OCI-LY1 (cell line): ENCODE results near the gene PCGF3.
"Not testable (repeated sequence)": the region's sequence is repeated elsewhere in the genome, so short reads cannot be mapped to it uniquely, and the experiment has no call there.

Experiments
- H2AFZ ChIP-seq: fragments of 200-600 bp; sonication (generic), shearing (Covaris generic); 2 replicates; pipeline ENCODE4 v1.6.0; 2014; ENCODE audit warnings: antibody characterized with exemption, mild to moderate bottlenecking, low read length
- H3F3A ChIP-seq: fragments of 200-600 bp; sonication (generic), shearing (Covaris generic); 2 replicates; pipeline ENCODE4 v1.6.0; 2014; ENCODE audit warnings: mild to moderate bottlenecking, antibody characterized with exemption, low read length, moderate library complexity; ENCODE audit not compliant: insufficient read depth
- H3K27ac ChIP-seq: fragments of 200-600 bp; sonication (generic); 2 replicates; pipeline ENCODE4 v1.5.1; 2014; ENCODE audit warnings: low read length, mixed run types, mild to moderate bottlenecking, low read depth; ENCODE audit not compliant: poor library complexity, severe bottlenecking
- H3K27me3 ChIP-seq: fragments of 200-600 bp; sonication (generic); 2 replicates; pipeline ENCODE4 v1.6.0; 2014; ENCODE audit warnings: antibody characterized with exemption, mild to moderate bottlenecking, low read length, moderate library complexity; ENCODE audit not compliant: insufficient read depth
- H3K36me3 ChIP-seq: fragments of 200-600 bp; sonication (generic); 2 replicates; pipeline ENCODE4 v1.6.1; 2014; ENCODE audit warnings: mild to moderate bottlenecking, antibody characterized with exemption, low read length, moderate library complexity, mixed read lengths; ENCODE audit not compliant: insufficient read depth
- H3K4me1 ChIP-seq: fragments of 200-600 bp; sonication (generic); 2 replicates; pipeline ENCODE4 v1.5.1; 2014; ENCODE audit warnings: mild to moderate bottlenecking, low read length, moderate library complexity; ENCODE audit not compliant: insufficient read depth, severe bottlenecking
- H3K4me2 ChIP-seq: fragments of 200-600 bp; sonication (generic), shearing (Covaris generic); 2 replicates; pipeline ENCODE4 v1.6.1; 2014; ENCODE audit warnings: low read length
- H3K4me3 ChIP-seq: fragments of 200-600 bp; sonication (generic); 2 replicates; pipeline ENCODE4 v1.5.1; 2014; ENCODE audit warnings: low read length, low read depth, mild to moderate bottlenecking, mixed read lengths; ENCODE audit not compliant: poor library complexity, severe bottlenecking
- H3K79me2 ChIP-seq: fragments of 200-600 bp; shearing (Covaris generic); 2 replicates; pipeline ENCODE4 v1.6.1; 2016; ENCODE audit warnings: mixed run types, low read length, mixed read lengths; ENCODE audit not compliant: insufficient read depth
- H3K9ac ChIP-seq: fragments of 200-600 bp; sonication (generic), shearing (Covaris generic); 2 replicates; pipeline ENCODE4 v1.6.1; 2014; ENCODE audit warnings: mild to moderate bottlenecking, low read length, mixed read lengths
- H3K9me2 ChIP-seq: fragments of 200-600 bp; sonication (generic), shearing (Covaris generic); 2 replicates; pipeline ENCODE4 v1.6.1; 2014; ENCODE audit warnings: low read depth, mild to moderate bottlenecking, low read length, mixed read lengths
- H3K9me3 ChIP-seq: fragments of 200-600 bp; shearing (Covaris generic); 2 replicates; pipeline ENCODE4 v1.6.1; 2014; ENCODE audit warnings: low read length, mixed read lengths
- H4K20me1 ChIP-seq: fragments of 200-600 bp; sonication (generic), shearing (Covaris generic); 2 replicates; pipeline ENCODE4 v1.6.0; 2016; ENCODE audit warnings: mild to moderate bottlenecking, low read length; ENCODE audit not compliant: insufficient read depth
- CTCF ChIP-seq: fragments of 200-600 bp; sonication (generic), shearing (Covaris generic); IDR thresholded peaks from 2 replicates; pipeline ENCODE4 v1.5.1; 2017; ENCODE audit warnings: mild to moderate bottlenecking, antibody characterized with exemption, low read length, moderate library complexity, mixed read lengths
- EZH2 ChIP-seq: fragments of 200-600 bp; sonication (generic), shearing (Covaris generic); IDR thresholded peaks from 2 replicates; pipeline ENCODE4 v1.8.0; 2017; ENCODE audit warnings: borderline replicate concordance, mixed run types, mild to moderate bottlenecking, antibody characterized with exemption, low read length, moderate library complexity, mixed read lengths

Gene PCGF3

GRCh38 chr4:803884-804283 is 98.3 kb downstream of the PCGF3 start:
- H4K20me1 ChIP-seq = no peaks in the 10 kb centered on the region
- H3K9me2 ChIP-seq = no peaks in the 10 kb centered on the region
- no peaks in the 10 kb centered on the region for H3K4me1 ChIP-seq
- no peaks in the 10 kb centered on the region for H3F3A ChIP-seq
- H3K4me3 ChIP-seq = no peak overlapping the region
- no peak overlapping the region for H3K9ac ChIP-seq
- no peak overlapping the region for H2AFZ ChIP-seq
- H3K4me2 ChIP-seq = no peak overlapping the region
- H3K36me3 ChIP-seq = no peaks in the 10 kb centered on the region
- TF ChIP-seq EZH2 = no peak
- no peak for TF ChIP-seq CTCF
- H3K79me2 ChIP-seq = no peaks in the 10 kb centered on the region
- H3K27ac ChIP-seq = no peak overlapping the region
- no peaks in the 10 kb centered on the region for H3K27me3 ChIP-seq
- no peaks in the 10 kb centered on the region for H3K9me3 ChIP-seq

- Histone ChIP-seq H3K9ac (no peak overlapping the region), H3K79me2 (no peaks in the 10 kb centered on the region), H2AFZ (no peak overlapping the region), H4K20me1 (no peaks in the 10 kb centered on the region), H3K4me3 (no peak overlapping the region), H3K4me2 (no peak overlapping the region), H3K9me2 (no peaks in the 10 kb centered on the region), H3K36me3 (no peaks in the 10 kb centered on the region), H3K4me1 (no peaks in the 10 kb centered on the region), H3K27me3 (no peaks in the 10 kb centered on the region), H3F3A (no peaks in the 10 kb centered on the region), H3K27ac (no peak overlapping the region), H3K9me3 (no peaks in the 10 kb centered on the region)
- no peak for TF ChIP-seq CTCF
- no peak for TF ChIP-seq EZH2
Observed at GRCh38 chr4:804804-805203, 99.2 kb downstream of the PCGF3 start.

- not testable (repeated sequence) for H3K4me2 ChIP-seq, H3K9me3 ChIP-seq, H4K20me1 ChIP-seq, H3K4me1 ChIP-seq, H2AFZ ChIP-seq, H3K9me2 ChIP-seq, H3K36me3 ChIP-seq, H3F3A ChIP-seq, H3K79me2 ChIP-seq, H3K27me3 ChIP-seq, H3K27ac ChIP-seq, H3K4me3 ChIP-seq, H3K9ac ChIP-seq
Observed at GRCh38 chr4:806979-807378, 101.3 kb downstream of the PCGF3 start.

DNA sequence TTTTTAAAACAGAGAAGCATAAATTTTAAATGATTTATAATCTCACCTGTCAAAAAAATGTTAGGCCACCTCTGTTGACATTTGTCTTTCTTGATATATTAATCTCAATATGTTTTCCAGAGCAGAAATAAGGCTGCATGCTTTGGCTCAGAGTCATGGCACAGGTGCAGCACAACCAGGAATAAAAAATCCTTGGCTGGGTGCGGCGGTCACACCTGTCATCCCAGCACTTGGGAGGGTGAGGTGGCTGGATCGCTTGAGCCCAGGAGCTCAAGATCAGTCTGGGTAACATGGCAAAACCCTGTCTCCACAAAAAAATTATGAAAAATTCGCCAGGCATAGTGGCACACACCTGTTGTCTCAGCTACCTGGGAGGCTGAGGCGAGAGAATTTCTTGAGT is 102.2 kb downstream of the PCGF3 start:
- Histone ChIP-seq H3K79me2 (no peaks in the 10 kb centered on the region), H3K9me2 (no peaks in the 10 kb centered on the region), H3F3A (no peaks in the 10 kb centered on the region), H3K4me1 (no peaks in the 10 kb centered on the region), H4K20me1 (no peaks in the 10 kb centered on the region), H2AFZ (no peak overlapping the region), H3K4me3 (no peak overlapping the region), H3K27me3 (no peaks in the 10 kb centered on the region), H3K27ac (no peak overlapping the region), H3K4me2 (no peak overlapping the region), H3K9ac (no peak overlapping the region), H3K36me3 (no peaks in the 10 kb centered on the region), H3K9me3 (no peaks in the 10 kb centered on the region)
- TF ChIP-seq EZH2 (no peak), CTCF (no peak)
